B cell (primary cell): ENCODE data around the gene AKAP8. TPM values are rescaled to one million over a fixed set of nuclear protein-coding genes. Genes with fewer than 3 reads are reported as not detected.

Source experiments
- ATAC-seq: fragments of 200-7000 bp; cut with Tn5 transposase; one replicate; pipeline ENCODE4 v1.10.0; 2021; ENCODE audit warnings: low read depth, mild to moderate bottlenecking, moderate number of reproducible peaks, moderate library complexity
- CTCF ChIA-PET: fragments of 350-600 bp; sonication (Branson Sonifier 250); formaldehyde crosslinking; loops from one replicate; lab custom pipeline; 2021; ENCODE audit warnings: antibody characterized with exemption, inconsistent platforms; lab: Charles Lee
- POLR2A ChIA-PET: fragments of 350-600 bp; sonication (Branson Sonifier 250); formaldehyde crosslinking; loops from one replicate; lab custom pipeline; 2021; ENCODE audit warnings: antibody characterized with exemption; lab: Charles Lee
- DNase-seq: peaks from one replicate; pipeline ENCODE4 v3.0.0; 2013
- H2AFZ ChIP-seq: 2 replicates; pipeline ENCODE4 v1.6.1; 2012; ENCODE audit warnings: mild to moderate bottlenecking, low read depth, low read length; ENCODE audit not compliant: insufficient read depth, poor library complexity, severe bottlenecking
- H3K27ac ChIP-seq, 2 donors: 1 replicate in 1 of 2; 2 replicates in 1 of 2; pipeline ENCODE4 v1.5.1; 2012 to 2013; ENCODE audit warnings: low read length in 2 of 2, mild to moderate bottlenecking in 2 of 2, moderate library complexity in 1 of 2
- H3K27me3 ChIP-seq, 4 experiments: fragments of 200-600 bp in 1 of 4; sonication (generic) in 1 of 4; replicated peaks in 1 of 4; 1 replicate in 2 of 4; 2 replicates in 2 of 4; pipeline versions ENCODE4 v1.6.1 to v1.7.0; 2013 to 2016; ENCODE audit warnings: low read length in 3 of 4, mild to moderate bottlenecking in 2 of 4, mixed read lengths in 1 of 4, moderate library complexity in 1 of 4; ENCODE audit not compliant: insufficient read depth in 4 of 4, control insufficient read depth in 3 of 4; ENCODE audit errors: control extremely low read depth in 1 of 4
- H3K36me3 ChIP-seq, 2 experiments: replicated peaks in 1 of 2; 1 replicate in 1 of 2; 2 replicates in 1 of 2; pipeline versions ENCODE4 v1.6.1 to v1.7.1; 2013; ENCODE audit warnings: low read length in 1 of 2; ENCODE audit not compliant: insufficient read depth in 2 of 2, control insufficient read depth in 1 of 2; ENCODE audit errors: control extremely low read depth in 1 of 2, extremely low read depth in 1 of 2
- H3K4me1 ChIP-seq, 2 donors: fragments of 200-600 bp in 1 of 2; sonication (generic) in 1 of 2; 1 replicate in 1 of 2; 2 replicates in 1 of 2; pipeline versions ENCODE4 v1.5.1 to v1.6.1; 2013 to 2017; ENCODE audit warnings: low read length in 2 of 2; ENCODE audit not compliant: control insufficient read depth in 2 of 2, insufficient read depth in 2 of 2
- H3K4me2 ChIP-seq: replicated peaks from 2 replicates; pipeline ENCODE3; 2012; ENCODE audit warnings: mild to moderate bottlenecking, low read depth, low read length; ENCODE audit not compliant: poor library complexity, severe bottlenecking
- H3K4me3 ChIP-seq, 5 experiments: fragments of 200-600 bp in 1 of 5; sonication (generic) in 1 of 5; 1 replicate in 3 of 5; 2 replicates in 2 of 5; pipeline versions ENCODE4 v1.5.1 to v1.7.0; 2011 to 2016; ENCODE audit warnings: low read length in 4 of 5, mild to moderate bottlenecking in 4 of 5, low read depth in 2 of 5, control low read depth in 1 of 5, moderate library complexity in 1 of 5; ENCODE audit not compliant: insufficient read depth in 1 of 5; ENCODE audit errors: control extremely low read depth in 1 of 5, extremely low read depth in 1 of 5
- H3K79me2 ChIP-seq: fragments of 200-600 bp; sonication (generic); one replicate; pipeline ENCODE4 v1.6.0; 2016; ENCODE audit warnings: low read length; ENCODE audit not compliant: control insufficient read depth, insufficient read depth
- H3K9ac ChIP-seq: fragments of 200-600 bp; sonication (generic); 2 replicates; pipeline ENCODE4 v1.6.1; 2017; ENCODE audit warnings: mild to moderate bottlenecking, low read length, moderate library complexity
- H3K9me3 ChIP-seq, 3 donors: one replicate each; pipeline versions ENCODE4 v1.6.1 to v1.7.1; 2013; ENCODE audit warnings: low read length in 2 of 3; ENCODE audit not compliant: control insufficient read depth in 2 of 3, insufficient read depth in 1 of 3; ENCODE audit errors: control extremely low read depth in 1 of 3
- H4K20me1 ChIP-seq: 2 replicates; pipeline ENCODE4 v1.6.0; 2012; ENCODE audit warnings: mild to moderate bottlenecking, low read length; ENCODE audit not compliant: insufficient read depth, control insufficient read depth, poor library complexity, severe bottlenecking
- H3K27ac Mint-ChIP-seq: one replicate; pipeline ENCODE4 v1.8.0; 2021; ENCODE audit warnings: mixed read lengths
- H3K27me3 Mint-ChIP-seq: one replicate; pipeline ENCODE4 v1.8.0; 2021; ENCODE audit warnings: mixed read lengths
- H3K4me1 Mint-ChIP-seq: one replicate; pipeline ENCODE4 v1.8.0; 2021; ENCODE audit warnings: mixed read lengths
- H3K4me3 Mint-ChIP-seq: one replicate; pipeline ENCODE4 v1.8.0; 2021; ENCODE audit warnings: mixed read lengths
- H3K9me3 Mint-ChIP-seq: one replicate; pipeline ENCODE4 v1.8.0; 2022; ENCODE audit warnings: mixed read lengths; ENCODE audit not compliant: insufficient read depth
- CTCF ChIP-seq: fragments of 200-600 bp; IDR thresholded peaks from one replicate; pipeline ENCODE4 v1.8.0; 2022; ENCODE audit warnings: antibody characterized with exemption, mild to moderate bottlenecking
- EZH2 ChIP-seq: IDR thresholded peaks from 2 replicates; pipeline ENCODE4 v1.6.1; 2012; ENCODE audit warnings: borderline replicate concordance, low read depth, mild to moderate bottlenecking, moderate library complexity, low read length; ENCODE audit not compliant: insufficient read depth, poor library complexity, severe bottlenecking
- WGBS: methylation state at CpG from one replicate; pipeline ENCODE4 v1.1.5; 2013; ENCODE audit warnings: missing lambda C conversion rate; ENCODE audit not compliant: insufficient coverage; 5-methylcytosine and 5-hydroxymethylcytosine counted together
- intact Hi-C: fragments of 100-400 bp; cut with micrococcal nuclease; formaldehyde crosslinking; loops from one replicate; pipeline ENCODE4 v1.10.0; 2022
- polyA plus RNA-seq: library from polyadenylated mRNA; depleted of rRNA; stranded (reverse); fragments of >200 nt; gene quantifications from 2 replicates; pipeline ENCODE4 v1.2.3, GENCODE V29; 2012
- total RNA-seq, 2 donors: library from RNA; stranded (reverse); fragments of 120-200 nt in 1 of 2; gene quantifications; 1 replicate in 1 of 2; 2 replicates in 1 of 2; pipeline versions ENCODE4 v1.2.3 to v1.2.4, GENCODE V29; 2013 to 2022

The AKAP8 gene
- total and polyA plus RNA-seq, 2 donors (not counting 1 experiment from before 2014, with no cell fraction given) = 30.0 to 84.8 TPM

- no peak for DNase-seq
- no peak for ATAC-seq
- ChIA-PET CTCF (no interaction called here), POLR2A (no interaction called here)
- H3K4me2 ChIP-seq = no peak overlapping the region
- no peak overlapping the region for H3K4me3 ChIP-seq
- no peak for TF ChIP-seq CTCF
- no peak for TF ChIP-seq EZH2
- intact Hi-C loops = no loop called here
- H3K27ac Mint-ChIP-seq = no peak overlapping the region
- no peaks in the 10 kb centered on the region for H3K4me1 Mint-ChIP-seq
- 93% methylated on average over 8 of the region's 9 CpGs for WGBS
- H3K4me1 ChIP-seq = no peaks in the 10 kb centered on the region
- H3K4me3 Mint-ChIP-seq = no peak overlapping the region
- no peak overlapping the region for H3K27ac ChIP-seq
- peaks cover 78% of the 10 kb centered on the region for H3K79me2 ChIP-seq
- no peak overlapping the region for H3K9ac ChIP-seq
- H2AFZ ChIP-seq = no peak overlapping the region
- no peaks in the 10 kb centered on the region for H3K27me3 Mint-ChIP-seq
- H4K20me1 ChIP-seq = peaks cover 82% of the 10 kb centered on the region
- H3K9me3 ChIP-seq = no peaks in the 10 kb centered on the region
- no peaks in the 10 kb centered on the region for H3K27me3 ChIP-seq
- H3K9me3 Mint-ChIP-seq = no peaks in the 10 kb centered on the region
- H3K36me3 ChIP-seq = peaks cover 2 to 94% of the 10 kb centered on the region in 2 experiments
Observed at GRCh38 chr19:15369594-15369891, 10.0 kb downstream of the AKAP8 start.

GRCh38 chr19:15368798-15369593 is 10.6 kb downstream of the AKAP8 start:
- Mint-ChIP-seq H3K4me3 (no peak overlapping the region), H3K27me3 (no peaks in the 10 kb centered on the region), H3K9me3 (no peaks in the 10 kb centered on the region), H3K27ac (no peak overlapping the region), H3K4me1 (no peaks in the 10 kb centered on the region)
- no peaks in the 10 kb centered on the region for H3K27me3 ChIP-seq
- peaks cover 2 to 90% of the 10 kb centered on the region in 2 experiments for H3K36me3 ChIP-seq
- POLR2A ChIA-PET = no interaction called here
- no peak for TF ChIP-seq CTCF
- TF ChIP-seq EZH2 = no peak
- intact Hi-C loops = no loop called here
- peaks cover 77% of the 10 kb centered on the region for H4K20me1 ChIP-seq
- CTCF ChIA-PET = no interaction called here
- no peaks in the 10 kb centered on the region for H3K4me1 ChIP-seq
- ATAC-seq = no peak
- DNase-seq = no peak
- H3K9ac ChIP-seq = no peak overlapping the region
- H3K4me3 ChIP-seq = no peak overlapping the region
- no peaks in the 10 kb centered on the region for H3K9me3 ChIP-seq
- H3K4me2 ChIP-seq = no peak overlapping the region
- H3K79me2 ChIP-seq = peaks cover 73% of the 10 kb centered on the region
- H3K27ac ChIP-seq = no peak overlapping the region
- 98% methylated on average over 35 of the region's 35 CpGs for WGBS
- H2AFZ ChIP-seq = no peak overlapping the region
